Coronary artery (tissue), 2 donors: ENCODE measurements around the gene ZFAND6.
"Not testable (repeated sequence)": the region's sequence is repeated elsewhere in the genome, so short reads cannot be mapped to it uniquely, and the experiment has no call there.

Source experiments
- DNase-seq: peaks from one replicate; pipeline ENCODE4 v3.0.0-alpha.2; 2017; ENCODE audit warnings: low spot score
- H3K27ac ChIP-seq, 2 donors: fragments of 200-600 bp; sonication (generic); one replicate each; pipeline ENCODE4 v1.5.1; 2016 to 2019
- H3K4me3 ChIP-seq: fragments of 200-600 bp; sonication (generic); 2 replicates; pipeline ENCODE4 v1.5.1; 2016; ENCODE audit warnings: mild to moderate bottlenecking, moderate library complexity
- TF ChIP-seq, protein P1 (sequence below): fragments of 200-600 bp; sonication (generic); IDR thresholded peaks from one replicate; pipeline ENCODE4 v1.5.1; 2019; ENCODE audit warnings: antibody characterized with exemption

Gene ZFAND6

DNA sequence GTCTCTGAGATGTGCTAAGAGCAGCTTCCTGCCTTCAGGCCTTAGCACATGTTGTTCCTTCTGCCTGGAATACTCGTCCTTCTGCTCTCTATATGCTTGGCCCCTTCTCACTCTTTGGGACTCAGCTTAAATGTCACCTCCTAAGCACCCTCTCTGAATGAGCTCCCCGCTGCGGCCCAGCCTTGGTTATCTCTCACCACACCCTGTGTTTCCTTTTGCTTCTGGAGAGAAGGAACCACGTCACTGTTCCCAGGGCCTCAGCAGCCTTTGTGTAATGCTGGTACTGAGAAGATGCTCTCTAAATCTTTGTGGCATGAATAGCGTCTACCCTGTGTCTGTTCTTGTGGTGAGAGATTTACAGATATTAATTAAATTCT is 95.5 kb downstream of the ZFAND6 start:
- TF ChIP-seq, protein P1, sequence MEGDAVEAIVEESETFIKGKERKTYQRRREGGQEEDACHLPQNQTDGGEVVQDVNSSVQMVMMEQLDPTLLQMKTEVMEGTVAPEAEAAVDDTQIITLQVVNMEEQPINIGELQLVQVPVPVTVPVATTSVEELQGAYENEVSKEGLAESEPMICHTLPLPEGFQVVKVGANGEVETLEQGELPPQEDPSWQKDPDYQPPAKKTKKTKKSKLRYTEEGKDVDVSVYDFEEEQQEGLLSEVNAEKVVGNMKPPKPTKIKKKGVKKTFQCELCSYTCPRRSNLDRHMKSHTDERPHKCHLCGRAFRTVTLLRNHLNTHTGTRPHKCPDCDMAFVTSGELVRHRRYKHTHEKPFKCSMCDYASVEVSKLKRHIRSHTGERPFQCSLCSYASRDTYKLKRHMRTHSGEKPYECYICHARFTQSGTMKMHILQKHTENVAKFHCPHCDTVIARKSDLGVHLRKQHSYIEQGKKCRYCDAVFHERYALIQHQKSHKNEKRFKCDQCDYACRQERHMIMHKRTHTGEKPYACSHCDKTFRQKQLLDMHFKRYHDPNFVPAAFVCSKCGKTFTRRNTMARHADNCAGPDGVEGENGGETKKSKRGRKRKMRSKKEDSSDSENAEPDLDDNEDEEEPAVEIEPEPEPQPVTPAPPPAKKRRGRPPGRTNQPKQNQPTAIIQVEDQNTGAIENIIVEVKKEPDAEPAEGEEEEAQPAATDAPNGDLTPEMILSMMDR, result no peak
- peak overlapping the region in 1 of 2 donors; percentile 23 for H3K27ac ChIP-seq
- DNase-seq, result no peak
- no peak overlapping the region for H3K4me3 ChIP-seq

DNA sequence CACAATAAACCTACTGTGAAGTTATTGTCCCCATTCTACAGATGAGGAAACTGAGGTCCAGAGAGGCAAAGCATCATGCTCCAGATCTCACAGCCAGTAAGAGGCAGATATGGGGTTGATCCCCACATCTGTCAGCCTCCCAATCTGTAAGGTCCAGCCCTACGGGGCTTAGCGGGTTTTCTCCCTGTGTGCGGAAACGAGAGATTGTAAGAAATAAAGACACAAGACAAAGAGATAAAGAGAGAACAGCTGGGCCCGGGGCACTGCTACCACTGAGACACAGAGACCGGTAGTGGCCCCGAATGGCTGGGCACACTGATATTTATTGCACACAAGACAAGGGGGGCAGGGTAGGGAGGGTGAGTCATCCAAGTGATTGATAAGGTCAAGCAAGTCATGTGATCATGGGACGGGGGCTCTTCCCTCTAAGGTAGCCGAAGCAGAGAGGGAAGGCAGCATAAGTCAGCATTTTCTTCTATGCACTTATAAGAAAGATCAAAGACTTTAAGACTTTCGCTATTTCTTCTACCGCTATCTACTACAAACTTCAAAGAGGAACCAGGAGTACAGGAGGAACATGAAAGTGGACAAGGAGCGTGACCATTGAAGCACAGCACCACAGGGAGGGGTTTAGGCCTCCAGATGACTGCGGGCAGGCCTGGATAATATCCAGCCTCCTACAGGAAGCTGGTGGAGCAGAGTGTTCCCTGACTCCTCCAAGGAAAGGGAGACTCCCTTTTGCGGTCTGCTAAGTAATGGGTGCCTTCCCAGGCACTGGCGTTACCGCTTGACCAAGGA is 96.1 kb downstream of the ZFAND6 start:
- H3K27ac ChIP-seq, result peak overlapping the region in 1 of 2 donors; percentile 19
- not testable (repeated sequence) for DNase-seq, H3K4me3 ChIP-seq

DNA sequence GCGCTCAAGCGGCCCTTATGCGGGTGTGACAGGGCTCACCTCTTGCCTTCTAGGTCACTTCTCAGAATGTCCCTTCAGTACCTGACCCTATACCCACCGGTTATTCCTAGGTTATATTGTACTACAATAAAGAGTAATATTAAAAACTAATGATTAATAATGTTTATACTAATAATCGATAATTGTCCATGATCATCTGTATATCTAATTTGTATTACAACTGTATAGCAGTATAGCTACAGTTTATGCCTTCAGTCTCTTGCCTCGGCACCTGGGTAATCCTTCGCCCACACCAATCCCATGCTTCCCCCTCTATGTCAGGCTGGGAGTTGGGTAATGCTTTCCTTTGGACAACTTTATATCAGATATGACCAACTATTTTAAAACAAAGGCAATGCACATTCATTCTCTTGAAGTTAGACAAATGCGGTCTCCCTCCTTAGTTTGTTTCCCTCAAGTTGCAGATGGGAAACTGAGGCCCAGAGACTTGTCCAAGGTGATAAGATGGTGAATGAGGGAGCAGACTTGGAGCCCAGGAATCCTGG is 96.8 kb downstream of the ZFAND6 start:
- no peak overlapping the region for H3K4me3 ChIP-seq
- TF ChIP-seq, protein P1, result no peak
- peak overlapping the region in 1 of 2 donors; percentile 23 for H3K27ac ChIP-seq
- DNase-seq, result no peak

DNA sequence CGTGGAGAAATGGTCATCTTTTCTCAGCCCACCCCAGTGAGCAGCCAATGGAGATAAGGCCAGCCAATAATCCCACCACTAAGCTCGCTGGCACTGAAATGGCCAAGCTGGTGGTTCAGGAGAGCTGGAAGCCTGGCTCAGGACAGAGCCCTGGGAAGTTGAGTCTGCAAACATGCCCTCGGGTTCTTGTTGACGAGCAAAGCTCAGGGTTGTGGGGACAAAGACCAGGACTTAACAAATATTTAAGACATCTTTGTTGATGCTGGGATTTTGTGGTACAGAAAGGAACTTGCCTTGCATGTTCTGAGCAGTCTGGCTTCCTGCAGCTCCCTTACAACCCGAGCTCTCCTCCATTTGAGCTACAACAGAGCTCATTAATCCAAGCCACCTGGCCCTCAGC is 97.7 kb downstream of the ZFAND6 start:
- H3K27ac ChIP-seq, result no peak overlapping the region
- no peak for DNase-seq
- TF ChIP-seq, protein P1, result no peak
- no peak overlapping the region for H3K4me3 ChIP-seq

DNA sequence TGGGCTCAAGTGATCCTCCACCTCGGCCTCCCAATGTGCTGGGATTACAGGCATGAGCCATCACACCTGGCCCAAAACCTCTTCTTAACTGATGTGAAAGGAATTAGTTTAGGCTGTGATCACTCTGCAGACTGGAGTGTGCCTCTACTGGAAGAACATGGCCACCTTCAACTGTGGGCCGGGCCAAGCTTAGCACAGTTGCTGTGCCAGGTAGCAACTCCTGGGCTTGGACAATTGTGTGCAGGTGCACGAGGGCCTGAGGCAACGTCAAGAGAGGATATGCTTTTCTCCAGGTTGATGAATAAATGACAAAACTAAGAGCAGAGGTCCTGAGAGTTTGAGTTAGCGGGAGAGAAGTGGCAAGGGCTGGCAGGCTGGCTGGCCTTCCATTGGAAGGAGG is 99.8 kb downstream of the ZFAND6 start:
- Histone ChIP-seq H3K4me3 (no peak overlapping the region), H3K27ac (no peak overlapping the region)
- peak; percentile 35 for DNase-seq
- TF ChIP-seq, protein P1, result no peak

DNA sequence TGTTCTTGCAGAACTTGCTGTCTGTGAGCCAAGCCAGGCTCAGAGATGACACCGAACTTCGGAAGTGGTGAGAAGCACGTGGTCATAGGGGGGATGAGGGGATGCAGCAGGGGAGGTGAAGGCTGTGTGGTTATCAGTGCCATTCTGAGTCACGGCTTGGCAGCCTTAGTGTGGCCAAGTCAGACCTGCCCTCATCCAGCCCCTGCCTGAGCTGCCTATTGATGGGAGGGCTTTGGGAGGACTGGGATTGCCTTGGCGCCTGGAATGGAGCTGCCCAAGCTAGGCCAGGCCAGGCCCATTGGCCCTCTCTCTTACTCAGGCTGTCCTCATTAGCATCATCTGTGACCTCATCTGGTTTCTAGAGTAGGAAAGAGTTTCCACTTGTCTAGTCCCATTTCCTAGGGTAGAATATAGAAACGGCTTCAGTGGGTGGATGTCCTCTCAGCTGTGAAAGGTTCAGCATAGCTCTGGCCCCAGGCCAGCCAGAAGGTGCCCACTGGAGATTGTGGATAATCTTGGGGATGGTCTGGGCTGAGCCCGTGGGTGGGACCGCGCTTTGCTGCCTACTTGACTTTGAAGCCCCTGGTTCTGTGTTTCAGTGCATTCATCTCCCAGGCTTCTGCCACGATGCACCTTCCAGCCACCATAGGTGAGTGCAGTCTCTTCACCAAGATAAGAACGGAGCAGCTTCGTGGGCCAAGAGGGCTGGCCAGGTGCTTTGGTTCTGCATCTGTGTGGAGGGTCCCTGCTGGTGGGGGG is 100.5 kb downstream of the ZFAND6 start:
- TF ChIP-seq, protein P1, result no peak
- no peak overlapping the region for H3K4me3 ChIP-seq
- H3K27ac ChIP-seq, result peak overlapping the region in 1 of 2 donors; percentile 20
- DNase-seq, result peak; percentile 70

DNA sequence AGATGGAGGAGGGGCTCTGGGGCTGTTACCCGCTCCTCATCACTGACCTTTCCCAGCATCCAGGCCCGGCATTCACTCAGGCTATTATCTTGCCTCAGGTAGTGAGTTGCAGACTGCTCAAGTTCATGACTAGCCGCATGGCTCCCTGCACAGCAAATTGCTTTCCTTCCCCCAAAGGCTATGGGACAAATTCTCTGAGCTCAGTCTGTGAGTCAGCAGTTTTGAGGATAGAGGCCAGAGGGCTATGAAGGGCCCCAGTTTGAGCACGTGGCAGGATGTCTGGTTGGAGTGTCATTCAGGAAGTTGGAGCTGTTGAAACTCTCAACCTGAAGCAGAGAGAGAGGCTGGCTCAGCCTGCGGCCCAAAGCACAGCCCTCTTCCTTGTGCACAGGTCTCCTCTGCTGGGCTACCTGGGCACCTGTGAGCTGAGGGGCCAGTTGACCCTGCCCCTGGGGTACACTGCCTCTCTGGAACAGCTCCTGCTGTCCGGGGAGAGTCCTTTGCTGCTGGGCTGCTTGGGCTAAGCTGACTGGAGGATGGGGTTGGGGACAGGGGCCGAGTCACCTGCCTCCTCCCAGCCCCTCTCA is 101.2 kb downstream of the ZFAND6 start:
- DNase-seq, result peak; percentile 76
- TF ChIP-seq, protein P1, result no peak
- no peak overlapping the region for H3K4me3 ChIP-seq
- peak overlapping the region in 1 of 2 donors; percentile 70 for H3K27ac ChIP-seq
